Epithelial cell of esophagus (primary cell): ENCODE data around the gene FGF12.
"Not testable (repeated sequence)": the region's sequence is repeated elsewhere in the genome, so short reads cannot be mapped to it uniquely, and the experiment has no call there.

Experiments used
- DNase-seq: peaks from one replicate; pipeline ENCODE4 v3.0.0; 2010; ENCODE audit warnings: low read depth
- H3K4me3 ChIP-seq: 2 replicates; pipeline ENCODE4 v1.5.1; 2011; ENCODE audit warnings: mild to moderate bottlenecking, low read length, control low read depth
- CTCF ChIP-seq: IDR thresholded peaks from 2 replicates; pipeline ENCODE4 v1.5.1; 2011; ENCODE audit warnings: low read depth, mild to moderate bottlenecking, low read length, control low read depth, inconsistent platforms; ENCODE audit not compliant: insufficient read depth; ENCODE audit errors: missing control alignments

Gene FGF12

GRCh38 chr3:192747145-192747544, 19.8 kb upstream of the FGF12 start:
- DNase-seq = no peak
- no peak overlapping the region for H3K4me3 ChIP-seq
- no peak for TF ChIP-seq CTCF

GRCh38 chr3:192745150-192745549, 17.8 kb upstream of the FGF12 start:
- no peak overlapping the region for H3K4me3 ChIP-seq
- DNase-seq = no peak
- TF ChIP-seq CTCF = no peak

GRCh38 chr3:192744604-192745003, 17.3 kb upstream of the FGF12 start:
- not testable (repeated sequence) for DNase-seq, H3K4me3 ChIP-seq

GRCh38 chr3:192737506-192737905, 10.2 kb upstream of the FGF12 start:
- no peak overlapping the region for H3K4me3 ChIP-seq
- DNase-seq = no peak
- TF ChIP-seq CTCF = no peak

- no peak for TF ChIP-seq CTCF
- H3K4me3 ChIP-seq = no peak overlapping the region
- DNase-seq = no peak
Observed at GRCh38 chr3:192731233-192731632, 3.9 kb upstream of the FGF12 start.

GRCh38 chr3:192726385-192726784, 956 bp downstream of the FGF12 start:
- TF ChIP-seq CTCF = no peak
- no peak overlapping the region for H3K4me3 ChIP-seq
- no peak for DNase-seq

- H3K4me3 ChIP-seq = no peak overlapping the region
- DNase-seq = no peak
- no peak for TF ChIP-seq CTCF
Observed at GRCh38 chr3:192719964-192720363, 7.4 kb downstream of the FGF12 start.

GRCh38 chr3:192718156-192718555, 9.2 kb downstream of the FGF12 start:
- no peak for DNase-seq
- no peak for TF ChIP-seq CTCF
- no peak overlapping the region for H3K4me3 ChIP-seq
